GM19240 (cell line): ENCODE data around the gene ARRB1.
"Not testable (repeated sequence)": the region's sequence is repeated elsewhere in the genome, so short reads cannot be mapped to it uniquely, and the experiment has no call there.

Source experiments
- DNase-seq: peaks from one replicate; pipeline ENCODE4 v3.0.0; 2011; ENCODE audit warnings: low spot score; ENCODE audit not compliant: insufficient read length

Gene ARRB1

DNA sequence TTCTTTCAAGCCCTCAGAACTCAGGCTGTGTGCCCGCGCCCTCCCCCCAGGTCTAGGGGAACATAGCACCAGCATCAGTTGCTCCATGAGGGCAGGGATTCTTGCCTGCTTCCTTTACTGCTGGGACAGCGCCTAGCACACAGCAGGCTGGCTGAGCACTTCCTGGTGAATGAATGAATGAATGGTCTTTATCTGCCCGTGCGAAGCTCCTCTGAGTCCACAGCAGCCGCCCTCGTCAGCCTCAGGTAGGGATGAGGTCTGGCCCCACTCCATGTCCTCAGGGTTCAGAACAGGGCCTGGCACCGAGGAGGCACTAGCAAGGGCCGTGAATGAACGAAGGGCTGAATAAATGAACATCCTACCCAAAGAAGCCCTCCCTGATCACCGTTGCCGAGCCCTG is 27.3 kb downstream of the ARRB1 start:
- no peak for DNase-seq

DNA sequence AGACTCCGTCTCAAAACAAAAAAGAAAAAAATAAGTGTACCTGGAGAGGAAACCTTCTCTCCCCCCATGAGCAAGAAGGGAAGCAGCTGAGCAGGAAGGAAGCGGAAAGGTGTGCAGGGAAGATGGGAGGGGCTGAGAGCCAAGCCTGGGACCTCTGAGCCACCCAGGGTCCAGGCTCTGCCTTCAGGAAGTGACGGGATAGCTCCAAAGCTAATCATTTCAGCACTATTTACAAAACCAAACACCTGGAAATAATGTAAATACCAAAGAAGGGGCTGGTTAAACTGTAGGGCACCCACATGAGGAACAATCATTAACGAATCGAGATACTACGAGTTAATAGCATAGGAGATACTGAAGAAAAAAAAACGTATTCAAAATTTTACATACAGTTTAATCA is 27.9 kb downstream of the ARRB1 start:
- DNase-seq: no peak

DNA sequence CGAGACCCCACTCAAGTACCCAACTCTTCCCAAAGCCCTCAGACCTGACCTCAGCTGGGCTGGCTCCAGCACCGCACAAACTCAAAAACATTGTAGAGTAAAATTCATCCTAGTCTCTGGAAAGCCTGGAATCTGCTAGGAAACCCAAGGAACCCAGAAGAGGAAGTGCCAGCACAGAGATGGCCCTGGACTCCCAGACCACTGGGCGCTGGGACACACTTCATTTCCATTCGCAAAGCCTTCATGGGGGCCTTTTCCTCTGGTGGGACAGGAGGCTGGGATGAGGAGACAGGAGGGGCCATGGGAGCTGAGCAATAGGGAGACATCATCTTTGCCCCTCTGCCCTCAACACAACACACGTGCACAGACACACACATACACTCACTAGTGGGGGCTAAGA is 30.8 kb downstream of the ARRB1 start:
- DNase-seq: no peak

DNA sequence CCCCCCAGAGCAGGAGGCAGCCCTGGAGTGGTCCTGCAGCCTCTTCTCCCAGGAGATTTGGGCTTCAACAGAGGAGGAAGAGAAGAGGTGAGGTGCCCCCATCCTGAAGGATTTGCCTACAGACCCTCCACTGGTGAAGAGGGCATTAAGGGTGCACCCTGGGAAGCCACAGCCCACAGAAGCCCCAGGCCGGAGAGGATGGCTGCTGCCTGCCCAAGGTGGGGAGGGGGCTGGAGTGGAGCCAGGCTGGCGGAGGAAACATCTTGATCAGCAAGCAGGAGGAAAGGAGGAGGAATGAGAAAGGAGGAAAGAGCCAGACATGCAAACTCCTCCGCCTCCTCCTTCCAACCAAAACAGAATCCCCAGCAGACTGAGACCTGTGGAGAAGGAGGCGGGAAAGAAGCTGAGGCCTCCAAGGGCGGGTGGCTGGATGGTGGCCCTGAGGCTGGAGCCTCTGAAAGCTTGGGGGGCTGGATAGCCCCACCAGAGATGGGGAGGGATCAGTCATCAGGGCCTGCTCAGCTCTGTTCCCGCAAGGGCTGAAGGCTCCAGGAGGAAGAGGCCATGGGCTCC is 31.3 kb downstream of the ARRB1 start:
- no peak for DNase-seq

DNA sequence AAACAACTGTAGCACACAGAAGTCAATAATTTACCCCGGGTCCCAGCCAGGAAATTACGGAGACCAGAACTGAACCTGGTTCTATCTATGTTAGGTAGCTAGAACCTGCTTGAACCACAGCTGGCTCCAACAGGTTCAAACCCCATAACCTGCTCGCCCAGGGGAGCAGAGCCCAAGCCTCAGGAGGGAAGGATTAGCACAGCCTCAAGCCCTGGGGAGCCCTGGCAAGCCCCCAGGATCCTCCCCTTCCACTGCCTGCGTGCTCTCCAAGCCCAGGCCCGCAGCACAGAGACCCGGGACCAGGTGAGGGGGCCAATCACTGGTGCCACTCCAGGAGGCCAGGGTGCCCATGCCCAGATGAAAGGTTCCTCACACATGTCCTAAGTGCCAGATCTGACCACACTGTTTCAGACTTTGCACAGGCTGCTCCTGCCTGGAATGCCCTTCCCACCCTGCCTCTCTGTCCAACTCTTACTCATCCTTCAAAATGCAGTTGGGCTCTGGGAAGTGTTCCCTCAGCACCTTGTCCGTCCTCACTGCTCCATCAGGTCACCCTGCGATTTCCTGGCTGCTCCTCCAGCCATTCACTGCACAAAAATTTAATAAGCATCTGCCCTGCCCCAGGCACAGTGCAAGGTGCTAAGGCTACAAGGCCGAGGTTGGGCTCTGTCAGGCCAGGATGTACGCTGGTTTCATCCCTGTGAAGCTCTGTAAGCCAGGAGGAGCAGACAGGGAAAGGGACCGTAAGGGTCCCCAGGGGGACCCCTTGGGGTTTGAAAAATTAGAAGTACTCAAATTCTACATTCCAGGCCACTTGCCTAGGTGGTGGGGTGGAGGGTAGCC is 32.2 kb downstream of the ARRB1 start:
- no peak for DNase-seq

DNA sequence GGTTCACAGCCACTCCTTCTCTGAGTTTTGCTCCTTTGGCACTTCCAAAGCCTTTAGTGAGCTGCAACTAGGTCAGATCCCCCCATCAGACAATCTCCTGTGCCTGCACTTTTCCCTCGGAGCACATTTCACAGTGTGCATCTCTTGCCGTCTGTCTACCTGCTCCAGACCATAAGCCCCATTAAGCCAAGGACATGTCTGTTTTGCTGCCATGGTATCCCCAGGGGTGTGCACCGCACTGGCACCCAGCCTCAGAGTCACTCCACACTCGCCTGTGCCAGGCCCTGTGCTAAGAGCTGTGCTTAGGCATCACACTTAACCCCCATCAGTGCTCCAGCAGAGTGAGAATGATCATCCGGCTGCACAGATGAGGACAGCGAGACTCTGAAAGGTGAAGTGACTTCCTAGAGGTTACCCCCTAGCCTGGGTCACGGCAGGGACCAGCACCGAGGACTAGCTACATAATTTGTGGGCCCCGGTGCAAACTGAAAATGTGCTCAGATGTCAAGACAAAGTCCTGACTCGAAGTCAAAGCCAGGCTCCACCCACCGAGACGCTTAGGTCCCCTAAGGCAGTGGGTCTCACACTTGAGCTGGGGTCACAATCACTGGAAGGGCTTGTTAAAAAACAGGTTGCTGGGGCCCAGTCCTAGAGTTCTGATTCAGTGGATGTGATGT is 33.9 kb downstream of the ARRB1 start:
- no peak for DNase-seq

DNA sequence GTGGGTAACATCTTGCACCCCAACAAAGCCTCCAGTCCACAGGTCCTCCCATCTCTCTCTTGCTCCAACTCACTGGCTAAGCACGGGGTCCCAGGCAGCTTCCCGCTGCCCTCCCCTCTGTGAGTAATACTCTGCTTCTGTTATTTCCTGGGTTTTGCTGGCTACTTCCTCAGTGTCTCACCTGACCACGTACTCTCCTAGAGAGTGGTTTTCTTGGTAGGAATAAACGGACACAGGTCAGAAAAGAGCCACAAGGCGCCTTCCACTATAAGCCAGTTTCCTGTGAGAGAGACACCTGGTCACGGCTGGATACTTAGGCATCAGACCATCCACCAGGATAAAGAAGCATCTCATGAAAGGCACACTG is 36.0 kb downstream of the ARRB1 start:
- DNase-seq: no peak

DNA sequence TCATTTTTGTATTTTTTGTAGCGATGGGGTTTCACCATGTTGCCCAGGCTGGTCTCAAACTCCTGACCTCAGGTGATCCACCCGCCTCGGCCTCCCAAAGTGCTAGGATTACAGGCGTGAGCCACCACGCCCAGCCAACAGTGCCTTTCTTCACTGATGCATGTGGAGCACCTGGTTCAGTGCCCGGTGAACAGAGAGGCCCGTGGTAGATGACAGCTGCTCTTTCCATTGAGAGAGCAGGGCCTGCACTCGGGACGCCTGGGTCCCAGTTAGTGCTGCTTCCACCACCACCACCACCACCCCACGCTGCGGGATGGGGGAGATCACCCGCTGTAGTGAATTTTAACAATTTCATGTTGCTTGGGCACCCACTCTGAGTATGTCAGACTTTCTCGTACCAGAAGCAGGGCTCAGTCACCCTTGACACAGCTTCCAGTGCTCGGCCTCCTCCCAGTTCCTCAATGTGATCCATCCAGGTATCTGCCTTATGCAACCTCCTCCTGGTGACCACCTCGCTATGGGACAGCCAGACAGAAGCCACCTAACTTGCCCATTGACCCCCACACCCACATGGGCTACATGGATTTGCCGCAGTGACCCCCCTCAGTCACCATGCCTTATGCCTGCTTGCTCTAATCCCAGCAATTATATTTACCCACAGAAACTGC is 36.6 kb downstream of the ARRB1 start:
- no peak for DNase-seq

DNA sequence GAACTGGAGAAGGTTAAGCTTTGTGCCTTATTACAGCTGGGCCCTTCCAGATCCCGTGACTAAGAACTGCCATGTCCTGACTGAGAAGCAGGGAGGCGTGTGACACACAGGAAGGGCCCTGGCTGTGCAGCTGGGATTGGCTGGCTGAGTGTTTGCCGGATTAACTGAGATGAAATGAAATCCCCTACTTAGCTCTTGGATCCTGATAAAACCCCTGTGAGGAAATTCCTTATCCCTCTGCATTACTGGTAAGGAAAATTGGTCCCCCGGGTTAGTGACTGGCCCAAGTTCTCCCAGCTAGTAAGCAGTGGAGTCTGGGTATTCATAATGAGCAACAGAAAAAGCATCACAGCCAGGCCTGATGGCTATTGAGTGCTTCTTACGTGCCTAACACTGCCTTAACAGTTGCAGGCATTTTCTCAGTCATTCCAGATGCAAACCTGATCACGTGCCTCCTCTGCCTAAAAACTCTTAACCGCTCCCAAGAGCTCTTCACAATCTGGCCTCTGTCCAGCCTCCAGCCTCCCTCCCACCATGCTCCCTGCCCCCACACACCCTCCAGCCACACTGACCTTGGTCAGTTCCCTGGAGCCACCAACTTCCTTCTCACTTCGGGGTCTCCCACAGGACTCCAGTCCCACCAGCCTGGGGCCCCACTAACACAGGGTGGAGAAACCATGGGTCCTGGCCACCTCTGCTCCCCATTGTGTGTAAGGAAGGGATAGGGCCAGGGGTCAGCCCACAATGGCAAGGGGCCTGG is 37.8 kb downstream of the ARRB1 start:
- no peak for DNase-seq

DNA sequence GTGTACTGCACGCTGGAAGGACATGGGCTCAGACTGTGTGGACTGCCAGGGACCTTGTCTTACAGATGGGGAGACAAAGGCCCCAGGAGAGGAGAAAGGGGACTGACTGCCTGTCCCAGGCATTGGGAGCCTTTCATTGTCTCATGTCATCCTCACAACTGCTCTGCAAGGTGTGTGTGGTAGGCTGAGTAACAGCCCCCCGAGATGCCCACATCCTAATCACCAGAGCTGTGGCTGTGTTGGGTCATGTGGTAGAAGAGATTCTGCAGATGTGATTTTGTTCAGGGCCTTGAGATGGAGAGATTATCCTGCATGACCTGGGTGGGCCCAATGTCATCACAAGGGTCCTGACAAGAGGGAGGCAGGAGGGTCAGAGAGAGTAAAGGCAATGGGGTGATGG is 39.1 kb downstream of the ARRB1 start:
- no peak for DNase-seq

DNA sequence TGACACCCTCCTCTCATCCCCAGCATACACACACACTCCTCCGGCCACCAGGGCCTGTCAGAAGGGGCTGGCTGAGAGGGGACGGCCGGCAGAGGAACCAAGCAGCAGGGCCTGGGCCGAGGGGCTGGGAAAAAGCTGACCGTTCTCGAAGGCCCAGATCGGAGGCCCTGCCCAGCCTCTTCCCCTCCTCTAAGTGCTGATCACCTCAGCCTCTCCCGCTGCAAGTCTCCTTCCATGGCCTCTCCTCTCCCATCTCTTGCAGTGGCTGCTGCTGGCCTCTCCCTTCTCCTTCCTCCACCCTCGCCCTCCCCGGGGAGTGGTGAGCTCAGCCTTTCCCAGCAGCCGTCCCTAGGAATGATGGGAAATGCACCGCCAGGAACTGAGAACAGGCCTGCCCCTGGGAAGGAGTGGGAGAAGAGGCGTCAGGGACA is 39.6 kb downstream of the ARRB1 start:
- no peak for DNase-seq

DNA sequence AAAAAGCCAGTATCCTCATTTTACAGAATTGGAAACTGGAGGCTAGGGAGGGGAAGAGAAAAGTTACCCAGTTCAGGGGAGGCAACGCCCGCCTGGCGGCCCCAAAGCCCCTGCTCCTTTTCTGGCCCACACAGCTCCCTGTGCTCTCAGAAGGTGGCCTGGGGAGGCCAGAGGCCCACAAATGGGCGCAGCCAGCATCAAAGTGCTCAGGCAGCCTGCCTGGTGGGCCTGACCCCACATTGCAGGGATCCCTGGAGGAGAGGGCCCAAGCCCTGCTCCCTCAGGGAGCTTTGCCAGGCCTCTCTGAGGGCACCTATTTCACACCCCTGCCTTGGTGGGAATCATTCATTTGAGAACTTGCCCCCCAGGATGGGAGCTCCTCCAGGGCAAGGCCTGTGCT is 42.5 kb downstream of the ARRB1 start:
- DNase-seq: no peak

DNA sequence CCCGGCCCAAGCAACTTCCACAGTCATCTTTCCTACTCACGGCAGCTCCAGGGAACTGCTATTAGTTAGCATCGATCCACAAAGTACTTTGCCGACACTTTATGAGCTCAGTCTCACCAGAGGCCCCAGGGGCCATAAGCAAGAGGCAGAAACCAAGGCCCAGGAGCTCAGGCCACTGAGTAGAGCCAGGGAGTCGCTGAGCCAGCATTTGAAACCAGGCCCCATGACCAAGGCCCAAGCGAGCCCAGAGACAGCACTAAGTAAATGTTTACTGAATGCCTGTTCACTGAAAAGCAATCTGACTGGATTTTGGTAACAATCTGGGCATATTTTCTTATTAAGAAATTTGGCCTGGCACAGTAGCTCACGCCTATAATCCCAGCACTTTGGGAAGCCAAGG is 43.3 kb downstream of the ARRB1 start:
- no peak for DNase-seq

DNA sequence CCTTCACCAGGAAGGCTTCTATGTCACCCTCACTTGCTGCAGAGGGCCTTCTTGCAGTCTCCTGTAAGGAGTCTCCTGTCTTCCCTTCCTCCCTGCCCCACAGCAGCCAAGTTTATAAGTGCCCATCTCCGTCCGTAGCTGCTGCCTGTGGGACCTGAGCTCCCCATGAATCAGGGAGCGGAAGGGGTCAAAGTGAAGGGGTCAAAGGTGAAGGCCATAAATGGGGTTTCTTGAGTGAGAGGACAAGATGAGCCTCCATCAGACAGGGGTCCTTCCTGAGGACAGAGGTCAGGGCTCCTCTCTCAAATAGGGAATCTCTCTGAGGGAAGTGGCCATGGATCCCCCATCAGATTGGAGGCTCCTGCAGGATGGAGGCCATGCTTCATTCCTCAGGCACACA is 44.4 kb downstream of the ARRB1 start:
- no peak for DNase-seq

DNA sequence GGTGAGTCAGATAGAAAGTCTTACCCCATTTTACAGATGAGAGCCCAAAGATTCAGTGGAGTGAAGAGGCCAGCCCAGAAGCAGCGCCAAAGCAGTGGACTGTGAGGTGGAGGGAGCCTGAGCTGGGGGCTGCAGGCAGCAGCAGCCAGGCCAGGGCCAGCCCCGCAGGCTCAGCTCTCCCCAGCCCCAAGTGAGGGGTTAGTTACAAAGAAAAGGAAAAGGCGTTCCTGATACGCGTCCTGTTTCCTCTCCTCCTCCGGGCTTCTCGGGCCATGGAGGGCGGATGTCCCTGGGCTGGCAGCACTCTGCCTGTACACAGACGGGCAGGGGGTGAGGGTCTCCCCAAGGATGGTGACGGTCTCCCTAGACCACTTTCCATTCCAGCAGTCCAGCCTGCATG is 44.9 kb downstream of the ARRB1 start:
- no peak for DNase-seq

DNA sequence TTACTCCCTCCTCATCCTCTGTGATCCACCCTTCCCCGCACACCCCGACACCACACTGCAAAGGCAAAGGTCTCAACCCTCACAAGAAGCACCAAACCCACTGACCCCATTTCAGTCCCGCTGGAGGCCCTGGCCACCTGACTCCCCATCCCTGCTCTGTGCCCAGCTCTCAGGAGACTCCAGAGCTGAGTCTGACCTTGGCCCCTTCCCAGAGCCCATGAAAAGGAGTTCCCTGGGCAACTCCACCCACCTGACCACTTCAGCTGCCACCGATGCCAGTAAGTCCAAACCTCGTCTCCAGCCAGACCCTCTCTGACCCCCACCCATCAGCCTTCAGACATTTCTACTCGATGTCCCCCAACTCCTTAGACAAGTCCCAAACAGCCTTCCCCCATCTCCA is 45.5 kb downstream of the ARRB1 start:
- DNase-seq: no peak

DNA sequence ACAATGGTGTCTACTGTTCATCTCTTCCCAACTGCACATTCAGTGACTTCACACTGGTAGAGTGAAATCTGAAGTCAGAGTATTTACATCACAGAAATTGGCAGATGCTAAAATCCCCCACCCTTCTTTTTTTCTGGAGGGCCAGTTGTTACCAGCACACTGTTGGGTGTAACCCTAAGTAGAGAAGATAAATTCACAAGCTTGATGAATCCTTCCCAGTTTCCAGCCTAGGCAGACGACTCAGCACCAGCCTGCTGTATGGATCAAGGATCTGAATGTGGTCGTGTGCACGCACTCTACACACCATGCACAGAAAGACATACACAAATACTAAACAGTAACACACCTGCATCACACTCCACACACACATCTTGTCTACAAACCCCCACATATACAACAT is 46.0 kb downstream of the ARRB1 start:
- no peak for DNase-seq

DNA sequence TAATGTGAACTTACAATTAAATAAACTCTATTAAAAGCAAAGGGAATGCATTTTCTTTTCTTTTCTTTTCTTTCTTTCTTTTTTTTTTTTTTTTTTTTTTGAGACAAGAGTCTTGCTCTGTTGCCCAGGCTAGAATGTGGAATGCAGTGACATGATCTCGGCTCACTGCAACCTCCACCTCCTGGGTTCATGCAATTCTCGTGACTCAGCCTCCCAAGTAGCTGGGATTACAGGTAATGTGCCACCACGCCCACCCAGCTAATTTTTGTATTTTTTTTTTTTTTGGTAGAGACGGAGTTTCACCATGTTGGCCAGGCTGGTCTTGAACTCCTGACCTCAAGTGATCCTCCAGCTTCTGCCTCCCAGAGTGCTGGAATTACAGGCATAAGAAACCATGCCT is 46.5 kb downstream of the ARRB1 start:
- DNase-seq: not testable (repeated sequence)

DNA sequence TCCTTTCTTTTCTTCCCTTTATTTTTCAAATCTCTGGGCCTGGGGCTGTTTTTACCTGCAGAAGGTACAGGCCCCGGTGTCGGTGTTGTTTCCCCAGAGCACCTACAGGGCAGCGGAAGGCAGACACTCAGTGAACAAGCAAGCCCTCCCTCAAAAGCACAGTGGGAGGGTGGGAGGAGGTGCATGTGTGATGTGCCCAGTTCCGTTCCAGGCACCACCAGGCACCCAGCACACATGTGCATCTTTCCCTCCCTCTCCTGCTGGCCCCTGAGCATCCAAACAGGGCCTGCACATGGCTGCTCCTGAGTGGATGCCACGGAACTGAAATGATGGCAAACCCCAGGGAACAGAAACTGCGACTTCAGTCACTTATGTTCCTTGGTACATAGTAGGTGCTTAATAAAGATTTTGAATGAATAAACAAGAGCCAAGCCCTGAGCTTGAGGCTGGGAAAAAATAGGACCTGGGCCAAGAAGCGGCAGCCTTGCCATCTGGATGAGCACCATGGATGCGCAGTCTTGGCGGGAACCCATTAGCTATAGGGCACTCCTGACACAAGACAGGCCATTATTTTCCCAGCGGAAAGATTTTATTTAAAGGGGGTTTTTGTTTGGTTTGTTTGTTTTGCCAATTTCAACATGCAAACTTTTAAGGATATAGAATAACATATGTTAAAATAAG is 47.8 kb downstream of the ARRB1 start:
- DNase-seq: no peak

DNA sequence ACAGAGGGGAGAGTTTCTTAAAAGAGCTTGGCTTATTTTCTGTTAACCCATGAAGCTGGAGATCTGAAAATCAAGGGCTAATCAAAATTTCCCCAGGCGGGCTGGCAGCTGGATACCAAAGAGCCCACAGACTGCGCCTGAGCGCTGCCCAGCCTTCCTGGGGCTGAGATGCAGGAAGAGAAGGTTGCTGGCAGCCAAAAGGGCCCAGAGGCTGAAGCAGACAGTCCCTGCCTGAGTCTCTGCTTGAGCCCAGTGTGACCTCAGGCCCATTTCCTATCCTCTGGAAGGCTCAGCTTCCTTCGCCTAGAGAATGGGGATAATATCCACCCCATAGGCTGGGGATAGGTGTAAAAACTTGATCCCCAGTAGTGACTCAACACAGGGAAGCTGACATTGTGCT is 49.1 kb downstream of the ARRB1 start:
- DNase-seq: no peak
